Keratinocyte (primary cell): ENCODE measurements around the gene TSTD2. TPM values are rescaled to one million over a fixed set of nuclear protein-coding genes. Genes with fewer than 3 reads are reported as not detected.

Experiments used
- DNase-seq: peaks from one replicate; pipeline ENCODE4 v3.0.0-alpha.2; 2011; ENCODE audit warnings: low read depth, missing footprints, low spot score
- FAIRE-seq: peaks from 2 replicates; lab custom pipeline; 2011; peaks lifted over from hg19 to GRCh38; lab: Jason Lieb, UNC
- H2AFZ ChIP-seq: 2 replicates; pipeline ENCODE4 v1.6.0; 2012; ENCODE audit warnings: low read length, control low read depth, inconsistent platforms; ENCODE audit not compliant: control insufficient read depth
- H3K27ac ChIP-seq: 2 replicates; pipeline ENCODE4 v1.5.1; 2011; ENCODE audit warnings: low read length; ENCODE audit not compliant: control insufficient read depth, insufficient read depth
- H3K27me3 ChIP-seq: 3 replicates; pipeline ENCODE4 v1.6.0; 2011; ENCODE audit warnings: low read length; ENCODE audit not compliant: control insufficient read depth, insufficient read depth; ENCODE audit errors: extremely low read depth
- H3K36me3 ChIP-seq, 2 experiments: 2 replicates in 1 of 2; 3 replicates in 1 of 2; pipeline ENCODE4 v1.5.1; 2011; ENCODE audit warnings: low read length in 2 of 2, mild to moderate bottlenecking in 1 of 2; ENCODE audit not compliant: control insufficient read depth in 2 of 2, insufficient read depth in 2 of 2; ENCODE audit errors: extremely low read depth in 1 of 2
- H3K4me1 ChIP-seq: 3 replicates; pipeline ENCODE4 v1.5.1; 2011; ENCODE audit warnings: low read length; ENCODE audit not compliant: control insufficient read depth, insufficient read depth; ENCODE audit errors: extremely low read depth
- H3K4me2 ChIP-seq: 3 replicates; pipeline ENCODE4 v1.6.0; 2011; ENCODE audit warnings: low read depth, low read length; ENCODE audit not compliant: control insufficient read depth, insufficient read depth; ENCODE audit errors: extremely low read depth
- H3K4me3 ChIP-seq, 3 experiments: fragments of 200-600 bp in 1 of 3; sonication (generic) in 1 of 3; 2 replicates in 2 of 3; 3 replicates in 1 of 3; pipeline ENCODE4 v1.5.1; 2011 to 2016; ENCODE audit warnings: low read length in 3 of 3, mild to moderate bottlenecking in 3 of 3, control low read depth in 2 of 3, inconsistent platforms in 1 of 3, low read depth in 1 of 3, mixed read lengths in 1 of 3, mixed run types in 1 of 3, moderate library complexity in 1 of 3; ENCODE audit not compliant: control insufficient read depth in 2 of 3, insufficient read depth in 2 of 3; ENCODE audit errors: extremely low read depth in 1 of 3
- H3K79me2 ChIP-seq: 2 replicates; pipeline ENCODE4 v1.6.0; 2012; ENCODE audit warnings: low read length; ENCODE audit not compliant: control insufficient read depth, insufficient read depth
- H3K9ac ChIP-seq: 3 replicates; pipeline ENCODE4 v1.6.0; 2011; ENCODE audit warnings: low read length; ENCODE audit not compliant: control insufficient read depth, insufficient read depth; ENCODE audit errors: extremely low read depth
- H3K9me1 ChIP-seq: 3 replicates; pipeline ENCODE4 v1.6.0; 2011; ENCODE audit warnings: low read length; ENCODE audit not compliant: control insufficient read depth, insufficient read depth; ENCODE audit errors: extremely low read depth
- H3K9me3 ChIP-seq: 2 replicates; pipeline ENCODE4 v1.5.1; 2012; ENCODE audit warnings: low read depth, low read length; ENCODE audit not compliant: control insufficient read depth
- H4K20me1 ChIP-seq: 3 replicates; pipeline ENCODE4 v1.6.0; 2011; ENCODE audit warnings: low read length; ENCODE audit not compliant: control insufficient read depth, insufficient read depth; ENCODE audit errors: extremely low read depth
- EZH2 ChIP-seq: IDR thresholded peaks from one replicate; pipeline ENCODE4 v1.6.1; 2012; ENCODE audit warnings: inconsistent platforms, mild to moderate bottlenecking, low read length, moderate library complexity
- dilution Hi-C: fragments of 300-500 bp; cut with MboI; formaldehyde crosslinking; loops from one replicate; pipeline ENCODE4 v1.7.0; 2020; ENCODE audit warnings: low sequenced_read_pairs; ENCODE audit not compliant: extremely low pct_ligation_motif_present
- polyA plus RNA-seq, 5 experiments: library from polyadenylated mRNA; depleted of rRNA in 3 of 5; stranded (reverse) in 3 of 5; stranded (forward) in 1 of 5; unstranded in 1 of 5; fragments of >200 nt; gene quantifications; 1 replicate in 1 of 5; 2 replicates in 3 of 5; 3 replicates in 1 of 5; pipeline versions ENCODE4 v1.2.1 to v1.2.3, GENCODE V29; 2011 to 2012; ENCODE audit warnings: missing spikeins in 2 of 5, low read depth in 1 of 5, low replicate concordance in 1 of 5
- TF ChIP-seq, protein P1 (sequence below), 3 experiments: IDR thresholded peaks in 1 of 3; conservative IDR thresholded peaks in 1 of 3; optimal IDR thresholded peaks in 1 of 3; 2 replicates in 2 of 3; 3 replicates in 1 of 3; pipeline versions ENCODE3 to v1.5.1; 2011; ENCODE audit warnings: low read length in 3 of 3, mild to moderate bottlenecking in 3 of 3, moderate library complexity in 2 of 3, control low read depth in 1 of 3, inconsistent platforms in 1 of 3; ENCODE audit not compliant: insufficient read depth in 2 of 3; ENCODE audit errors: extremely low read depth in 1 of 3

The TSTD2 gene
- polyA plus RNA-seq, 1 donor (not counting 4 experiments of a cell fraction or from before 2014, with no cell fraction given), result 17.2 TPM

DNA sequence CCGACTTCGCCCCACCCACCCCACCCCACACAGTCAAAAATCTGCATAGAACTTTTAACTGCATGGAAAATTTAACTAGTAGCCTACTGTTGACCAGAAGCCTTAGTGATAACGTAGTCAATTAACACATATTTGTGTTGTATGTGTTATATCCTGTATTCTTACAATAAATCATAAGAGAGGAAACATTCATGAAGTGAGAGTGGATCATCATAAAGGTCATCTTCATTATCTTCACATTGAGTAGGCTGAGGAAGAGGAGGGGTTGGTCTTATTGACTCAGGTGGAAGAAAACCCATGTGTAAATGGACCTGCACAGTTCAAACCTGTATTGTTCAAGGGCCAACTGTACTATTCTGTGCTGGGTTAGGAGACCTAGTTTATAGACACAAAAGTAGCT, 32.6 kb upstream of the TSTD2 start:
- FAIRE-seq, result no peak

DNA sequence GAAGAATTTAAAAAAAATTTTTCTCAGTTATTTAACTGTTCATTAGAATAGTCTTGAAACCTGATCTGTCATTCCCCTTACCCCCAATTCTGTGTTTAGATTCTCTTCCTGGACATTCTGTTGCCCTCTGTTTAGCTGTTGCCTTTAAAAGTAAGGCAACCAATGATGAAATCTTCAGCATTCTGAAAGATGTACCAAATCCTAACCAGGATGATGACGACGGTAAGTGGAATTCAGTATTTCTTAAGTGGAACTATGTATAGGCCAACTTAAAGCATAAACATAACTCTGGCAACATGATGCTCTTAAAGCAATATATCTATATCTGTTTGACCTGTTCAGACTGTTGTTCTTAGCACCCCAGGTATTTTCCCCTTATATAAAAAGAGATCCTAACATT, 27.7 kb upstream of the TSTD2 start:
- DNase-seq (no peak), FAIRE-seq (no peak)
- dilution Hi-C loops, result no loop called here
- Histone ChIP-seq H3K36me3 (peaks cover 25 to 42% of the 10 kb centered on the region in 2 experiments), H3K27me3 (no peaks in the 10 kb centered on the region), H3K9me1 (no peaks in the 10 kb centered on the region), H2AFZ (no peak overlapping the region), H3K4me3 (no peak overlapping the region), H3K9ac (no peak overlapping the region), H3K4me1 (no peaks in the 10 kb centered on the region), H3K9me3 (no peaks in the 10 kb centered on the region), H3K4me2 (no peak overlapping the region), H3K27ac (no peak overlapping the region), H4K20me1 (no peaks in the 10 kb centered on the region), H3K79me2 (no peaks in the 10 kb centered on the region)
- TF ChIP-seq EZH2, result no peak
- TF ChIP-seq, protein P1, sequence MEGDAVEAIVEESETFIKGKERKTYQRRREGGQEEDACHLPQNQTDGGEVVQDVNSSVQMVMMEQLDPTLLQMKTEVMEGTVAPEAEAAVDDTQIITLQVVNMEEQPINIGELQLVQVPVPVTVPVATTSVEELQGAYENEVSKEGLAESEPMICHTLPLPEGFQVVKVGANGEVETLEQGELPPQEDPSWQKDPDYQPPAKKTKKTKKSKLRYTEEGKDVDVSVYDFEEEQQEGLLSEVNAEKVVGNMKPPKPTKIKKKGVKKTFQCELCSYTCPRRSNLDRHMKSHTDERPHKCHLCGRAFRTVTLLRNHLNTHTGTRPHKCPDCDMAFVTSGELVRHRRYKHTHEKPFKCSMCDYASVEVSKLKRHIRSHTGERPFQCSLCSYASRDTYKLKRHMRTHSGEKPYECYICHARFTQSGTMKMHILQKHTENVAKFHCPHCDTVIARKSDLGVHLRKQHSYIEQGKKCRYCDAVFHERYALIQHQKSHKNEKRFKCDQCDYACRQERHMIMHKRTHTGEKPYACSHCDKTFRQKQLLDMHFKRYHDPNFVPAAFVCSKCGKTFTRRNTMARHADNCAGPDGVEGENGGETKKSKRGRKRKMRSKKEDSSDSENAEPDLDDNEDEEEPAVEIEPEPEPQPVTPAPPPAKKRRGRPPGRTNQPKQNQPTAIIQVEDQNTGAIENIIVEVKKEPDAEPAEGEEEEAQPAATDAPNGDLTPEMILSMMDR (optimal IDR thresholded peaks at IDR 0.05 in 1 of 3, IDR thresholded peaks at IDR 0.05 in 1 of 3, conservative IDR thresholded peaks at IDR 0.05 in 1 of 3; ENCODE audit: extremely low read depth in 1 of 3, insufficient read depth in 2 of 3, low read length in 3 of 3), result no peak

More for the DNA sequence above, 32.6 kb upstream of the TSTD2 start:
- H2AFZ ChIP-seq, result no peak overlapping the region
- no peaks in the 10 kb centered on the region for H3K4me1 ChIP-seq
- H3K9ac ChIP-seq, result no peak overlapping the region
- TF ChIP-seq, protein P1 (optimal IDR thresholded peaks at IDR 0.05 in 1 of 3, IDR thresholded peaks at IDR 0.05 in 1 of 3, conservative IDR thresholded peaks at IDR 0.05 in 1 of 3; ENCODE audit: extremely low read depth in 1 of 3, insufficient read depth in 2 of 3, low read length in 3 of 3), result no peak
- no peak for TF ChIP-seq EZH2
- H3K9me3 ChIP-seq, result no peaks in the 10 kb centered on the region
- no peaks in the 10 kb centered on the region for H3K27me3 ChIP-seq
- no peak for DNase-seq
- H3K9me1 ChIP-seq, result no peaks in the 10 kb centered on the region
- H3K4me3 ChIP-seq, result no peak overlapping the region
- no peaks in the 10 kb centered on the region for H4K20me1 ChIP-seq
- H3K27ac ChIP-seq, result no peak overlapping the region
- no peak overlapping the region for H3K4me2 ChIP-seq
- H3K36me3 ChIP-seq, result peaks cover 21 to 44% of the 10 kb centered on the region in 2 experiments
- dilution Hi-C loops, result no loop called here
- no peaks in the 10 kb centered on the region for H3K79me2 ChIP-seq
